Duodenal mucosa (tissue), 2 donors: ENCODE data around the gene RASA2.
"Not testable (repeated sequence)": the region's sequence is repeated elsewhere in the genome, so short reads cannot be mapped to it uniquely, and the experiment has no call there.

Experiments
- H3K27ac ChIP-seq: one replicate; pipeline ENCODE4 v1.7.0; 2013; ENCODE audit warnings: low read depth, low read length
- H3K27me3 ChIP-seq, 2 donors: one replicate each; pipeline ENCODE4 v1.7.0; 2013; ENCODE audit warnings: low read length in 2 of 2, control low read depth in 1 of 2; ENCODE audit not compliant: insufficient read depth in 2 of 2, control insufficient read depth in 1 of 2
- H3K36me3 ChIP-seq, 2 donors: one replicate each; pipeline ENCODE4 v1.7.0; 2013; ENCODE audit warnings: low read length in 2 of 2, control low read depth in 1 of 2; ENCODE audit not compliant: insufficient read depth in 2 of 2, control insufficient read depth in 1 of 2
- H3K4me1 ChIP-seq, 2 donors: one replicate each; pipeline ENCODE4 v1.7.0; 2013; ENCODE audit warnings: low read length in 2 of 2, control low read depth in 1 of 2; ENCODE audit not compliant: insufficient read depth in 2 of 2, control insufficient read depth in 1 of 2
- H3K4me3 ChIP-seq, 2 donors: one replicate each; pipeline ENCODE4 v1.7.0; 2013; ENCODE audit warnings: low read length in 2 of 2, low read depth in 1 of 2
- H3K9ac ChIP-seq, 2 donors: one replicate each; pipeline ENCODE4 v1.7.0; 2013; ENCODE audit warnings: low read length in 2 of 2, low read depth in 1 of 2
- H3K9me3 ChIP-seq, 2 donors: one replicate each; pipeline ENCODE4 v1.7.0; 2013; ENCODE audit warnings: low read length in 2 of 2, control low read depth in 1 of 2; ENCODE audit not compliant: control insufficient read depth in 1 of 2

The RASA2 gene

GRCh38 chr3:141529256-141529655 is 42.4 kb downstream of the RASA2 start:
- H3K9me3 ChIP-seq: no peaks in the 10 kb centered on the region
- no peaks in the 10 kb centered on the region for H3K36me3 ChIP-seq
- H3K4me1 ChIP-seq: peaks cover 4 to 7% of the 10 kb centered on the region in 2 donors
- no peak overlapping the region for H3K9ac ChIP-seq
- no peak overlapping the region for H3K27ac ChIP-seq
- no peaks in the 10 kb centered on the region for H3K27me3 ChIP-seq
- no peak overlapping the region for H3K4me3 ChIP-seq

- Histone ChIP-seq H3K4me1 (peaks cover 4 to 7% of the 10 kb centered on the region in 2 donors), H3K9ac (no peak overlapping the region), H3K9me3 (no peaks in the 10 kb centered on the region), H3K4me3 (no peak overlapping the region), H3K27me3 (no peaks in the 10 kb centered on the region), H3K27ac (no peak overlapping the region), H3K36me3 (no peaks in the 10 kb centered on the region)
Observed at GRCh38 chr3:141529717-141530414, 43.0 kb downstream of the RASA2 start.

GRCh38 chr3:141530415-141530768 is 43.6 kb downstream of the RASA2 start:
- H3K27me3 ChIP-seq: no peaks in the 10 kb centered on the region
- no peak overlapping the region for H3K4me3 ChIP-seq
- no peak overlapping the region for H3K9ac ChIP-seq
- H3K36me3 ChIP-seq: peaks cover 0 to 1% of the 10 kb centered on the region in 2 donors
- H3K9me3 ChIP-seq: no peaks in the 10 kb centered on the region
- H3K27ac ChIP-seq: no peak overlapping the region
- peaks cover 4 to 7% of the 10 kb centered on the region in 2 donors for H3K4me1 ChIP-seq

- Histone ChIP-seq H3K4me1 (peaks cover 0 to 7% of the 10 kb centered on the region in 2 donors), H3K27me3 (no peaks in the 10 kb centered on the region), H3K36me3 (peaks cover 4 to 7% of the 10 kb centered on the region in 2 donors), H3K9me3 (no peaks in the 10 kb centered on the region), H3K4me3 (no peak overlapping the region), H3K27ac (no peak overlapping the region), H3K9ac (no peak overlapping the region)
Observed at GRCh38 chr3:141532609-141533008, 45.8 kb downstream of the RASA2 start.

GRCh38 chr3:141536017-141536416 is 49.2 kb downstream of the RASA2 start:
- H3K27ac ChIP-seq, H3K9ac ChIP-seq, H3K4me3 ChIP-seq, H3K36me3 ChIP-seq, H3K27me3 ChIP-seq, H3K4me1 ChIP-seq, H3K9me3 ChIP-seq: not testable (repeated sequence)

GRCh38 chr3:141537856-141538255 is 51.0 kb downstream of the RASA2 start:
- Histone ChIP-seq H3K27ac (no peak overlapping the region), H3K4me1 (peaks cover 0 to 8% of the 10 kb centered on the region in 2 donors), H3K4me3 (no peak overlapping the region), H3K9ac (no peak overlapping the region), H3K36me3 (peaks cover 4 to 12% of the 10 kb centered on the region in 2 donors), H3K9me3 (no peaks in the 10 kb centered on the region), H3K27me3 (no peaks in the 10 kb centered on the region)

- H3K4me3 ChIP-seq: no peak overlapping the region
- no peaks in the 10 kb centered on the region for H3K27me3 ChIP-seq
- no peak overlapping the region for H3K27ac ChIP-seq
- peaks cover 6 to 12% of the 10 kb centered on the region in 2 donors for H3K36me3 ChIP-seq
- H3K4me1 ChIP-seq: peaks cover 0 to 4% of the 10 kb centered on the region in 2 donors
- H3K9ac ChIP-seq: no peak overlapping the region
- H3K9me3 ChIP-seq: no peaks in the 10 kb centered on the region
Observed at GRCh38 chr3:141538568-141539240, 51.9 kb downstream of the RASA2 start.

- Histone ChIP-seq H3K9me3 (no peaks in the 10 kb centered on the region), H3K9ac (no peak overlapping the region), H3K27me3 (no peaks in the 10 kb centered on the region), H3K36me3 (peaks cover 6 to 12% of the 10 kb centered on the region in 2 donors), H3K4me3 (no peak overlapping the region), H3K4me1 (peaks cover 4 to 5% of the 10 kb centered on the region in 2 donors), H3K27ac (no peak overlapping the region)
Observed at GRCh38 chr3:141539431-141540187, 52.8 kb downstream of the RASA2 start.

GRCh38 chr3:141540531-141540930 is 53.7 kb downstream of the RASA2 start:
- H3K36me3 ChIP-seq: peaks cover 5 to 9% of the 10 kb centered on the region in 2 donors
- H3K4me3 ChIP-seq: no peak overlapping the region
- H3K27ac ChIP-seq: no peak overlapping the region
- no peak overlapping the region for H3K9ac ChIP-seq
- no peaks in the 10 kb centered on the region for H3K9me3 ChIP-seq
- peaks cover 4 to 9% of the 10 kb centered on the region in 2 donors for H3K4me1 ChIP-seq
- no peaks in the 10 kb centered on the region for H3K27me3 ChIP-seq
